Measurements from ENCODE around the gene ACTL10. TPM values are rescaled to one million over a fixed set of nuclear protein-coding genes. Genes with fewer than 3 reads are reported as not detected.

ACTL10 gene
- 1 to 10 TPM in 3 of 4 donors, under 1 TPM in 1; 0.54 to 2.7 (median 2.1) TPM for total RNA-seq

- TF ChIP-seq POLR2A (IDR thresholded peaks at IDR 0.05) (peak; percentile 59 to 67), EP300 (IDR thresholded peaks at IDR 0.05) (no peak), CTCF (IDR thresholded peaks at IDR 0.05) (peak in 3 of 4 experiments; percentile 40 to 50 (median 47)), POLR2AphosphoS5 (IDR thresholded peaks at IDR 0.05) (peak; percentile 70)
- peak within 1 kb of the TSS; percentile 85 to 96 (median 92) for H3K27ac ChIP-seq
- ATAC-seq = peak; percentile 88
- H3K9me3 ChIP-seq = no peaks in the 10 kb centered on the region
- 0% methylated on average over 1 to 3 of the region's 50 CpGs for whole genome bisulfite sequencing, 2 donors (ENCODE audit: low coverage in 1 of 2)
- peak within 1 kb of the TSS; percentile 24 to 69 for H3K4me3 ChIP-seq
- H3K4me1 ChIP-seq = peaks cover 0 to 87% (median 17%) of the 10 kb centered on the region in 3 donors
- H3K27me3 ChIP-seq = no peaks in the 10 kb centered on the region
- peaks cover 0 to 34% of the 10 kb centered on the region in 2 donors for H3K36me3 ChIP-seq
Measured at GRCh38 chr20:33666293-33667244, at the start of gene ACTL10. TSS of gene ACTL10 (plus strand) at chr20:33666943. CDS start at chr20:33667498, 555 bp downstream.

- H3K36me3 ChIP-seq = peaks cover 0 to 61% of the 10 kb centered on the region in 2 donors
- H3K27ac ChIP-seq = no peak overlapping the region
- H3K4me3 ChIP-seq = no peak overlapping the region
- H3K4me1 ChIP-seq = no peaks in the 10 kb centered on the region
- H3K27me3 ChIP-seq = no peaks in the 10 kb centered on the region
- WGBS, 2 donors (ENCODE audit: low coverage in 1 of 2) = 72 to 95% methylated on average over 4 of the region's 4 CpGs
- ATAC-seq = no peak
- H3K9me3 ChIP-seq = no peaks in the 10 kb centered on the region
- TF ChIP-seq POLR2A (IDR thresholded peaks at IDR 0.05) (no peak), CTCF (IDR thresholded peaks at IDR 0.05) (no peak), EP300 (IDR thresholded peaks at IDR 0.05) (no peak), POLR2AphosphoS5 (IDR thresholded peaks at IDR 0.05) (no peak)
Measured at GRCh38 chr20:33621717-33622400, 44.9 kb upstream of the ACTL10 start.

- no peak overlapping the region for H3K27ac ChIP-seq
- H3K36me3 ChIP-seq = peaks cover 0 to 65% of the 10 kb centered on the region in 2 donors
- H3K4me3 ChIP-seq = no peak overlapping the region
- no peaks in the 10 kb centered on the region for H3K27me3 ChIP-seq
- TF ChIP-seq POLR2A (IDR thresholded peaks at IDR 0.05) (no peak), EP300 (IDR thresholded peaks at IDR 0.05) (no peak), CTCF (IDR thresholded peaks at IDR 0.05) (no peak), POLR2AphosphoS5 (IDR thresholded peaks at IDR 0.05) (no peak)
- H3K4me1 ChIP-seq = no peaks in the 10 kb centered on the region
- ATAC-seq = no peak
- 82 to 92% methylated on average over 1 to 2 of the region's 10 CpGs for WGBS, 2 donors (ENCODE audit: low coverage in 1 of 2)
- no peaks in the 10 kb centered on the region for H3K9me3 ChIP-seq
Measured at GRCh38 chr20:33622705-33623365, 43.9 kb upstream of the ACTL10 start.

- no peaks in the 10 kb centered on the region for H3K27me3 ChIP-seq
- no peak overlapping the region for H3K4me3 ChIP-seq
- TF ChIP-seq EP300 (IDR thresholded peaks at IDR 0.05) = no peak
- TF ChIP-seq CTCF (IDR thresholded peaks at IDR 0.05) = no peak
- TF ChIP-seq POLR2A (IDR thresholded peaks at IDR 0.05) = no peak
- TF ChIP-seq POLR2AphosphoS5 (IDR thresholded peaks at IDR 0.05) = no peak
- no peaks in the 10 kb centered on the region for H3K9me3 ChIP-seq
- no peaks in the 10 kb centered on the region for H3K4me1 ChIP-seq
- H3K27ac ChIP-seq = no peak overlapping the region
- WGBS, 2 donors (ENCODE audit: low coverage in 1 of 2) = 82 to 94% methylated on average over 2 to 3 of the region's 3 CpGs
- no peak for ATAC-seq
- H3K36me3 ChIP-seq = peaks cover 0 to 80% of the 10 kb centered on the region in 2 donors
Measured at GRCh38 chr20:33624399-33624798, 42.3 kb upstream of the ACTL10 start.
